Measurements from ENCODE around the gene SNAP47. TPM values are rescaled to one million over a fixed set of nuclear protein-coding genes. Genes with fewer than 3 reads are reported as not detected.

Gene SNAP47
- total and polyA plus RNA-seq, 2 of the 4 experiments (the other 2 are of a cell fraction): 39.4 to 72.9 TPM

GRCh38 chr1:227797144-227797543 is 61.9 kb downstream of the SNAP47 start:
- intact Hi-C loops (cut with micrococcal nuclease) (no loop called here), in situ Hi-C loops (cut with MboI; ENCODE audit: low sequenced_read_pairs) (no loop called here), dilution Hi-C loops (cut with HindIII; ENCODE audit: low sequenced_read_pairs, unreplicated experiment) (no loop called here)
- no peak overlapping the region for H3K14ac ChIP-seq (replicated peaks; ENCODE audit: low read depth, low read length)
- peaks cover 8% of the 10 kb centered on the region; the same call in 1 of the 2 replicates for H3K9me1 ChIP-seq (ENCODE audit: insufficient read depth, low read length)
- no peak overlapping the region for H4K5ac ChIP-seq (ENCODE audit: low read depth, low read length)
- H2AFZ ChIP-seq (replicated peaks; ENCODE audit: low read length, poor library complexity): no peak overlapping the region
- H3K4me1 ChIP-seq (ENCODE audit: control insufficient read depth, insufficient read depth, low read length): peaks cover 17% of the 10 kb centered on the region
- H3K36me3 ChIP-seq (ENCODE audit: control insufficient read depth, insufficient read depth, low read length): no peaks in the 10 kb centered on the region
- no peak overlapping the region for H4K91ac ChIP-seq (ENCODE audit: insufficient read depth, low read depth, low read length)
- no peak overlapping the region for H2AK5ac ChIP-seq (ENCODE audit: low read depth, low read length)
- ATAC-seq (ENCODE audit: low read depth) (no peak), DNase-seq (no peak)
- no peak overlapping the region for H3K4me2 ChIP-seq (ENCODE audit: low read depth, low read length)
- POLR2A ChIA-PET (ENCODE audit: unreplicated experiment): no interaction called here
- H3K4me3 ChIP-seq (ENCODE audit: insufficient read depth, low read depth, low read length): no peak overlapping the region
- no peak overlapping the region for H2BK120ac ChIP-seq (ENCODE audit: low read depth, low read length)
- no peak overlapping the region for H2AK9ac ChIP-seq (replicated peaks; ENCODE audit: low read depth, low read length, poor library complexity)
- TF ChIP-seq RAD21 (IDR thresholded peaks at IDR 0.05; ENCODE audit: low read length) (no peak), CHD1 (IDR thresholded peaks at IDR 0.05; ENCODE audit: low read depth, low read length) (no peak), MAFK (IDR thresholded peaks at IDR 0.05; ENCODE audit: low read depth, low read length) (no peak), POLR2A (IDR thresholded peaks at IDR 0.05; ENCODE audit: low read depth, low read length) (no peak), USF2 (IDR thresholded peaks at IDR 0.05; ENCODE audit: low read depth, low read length) (no peak), RCOR1 (IDR thresholded peaks at IDR 0.05; ENCODE audit: insufficient replicate concordance, low read length) (no peak), MAZ (IDR thresholded peaks at IDR 0.05; ENCODE audit: borderline replicate concordance, low read depth, low read length) (no peak), BHLHE40 (IDR thresholded peaks at IDR 0.05; ENCODE audit: low read depth, low read length) (no peak), SMC3 (IDR thresholded peaks at IDR 0.05; ENCODE audit: low read depth, low read length) (no peak), FOS (IDR thresholded peaks at IDR 0.05; ENCODE audit: low read depth, low read length) (no peak), CEBPB (IDR thresholded peaks at IDR 0.05; ENCODE audit: low read depth, low read length) (no peak), MXI1 (IDR thresholded peaks at IDR 0.05; ENCODE audit: borderline replicate concordance, low read depth, low read length) (no peak), ELK1 (IDR thresholded peaks at IDR 0.05; ENCODE audit: borderline replicate concordance, low read depth, low read length) (no peak), CTCF (conservative IDR thresholded peaks at IDR 0.05; ENCODE audit: low read depth, low read length) (no peak)
- H3K9ac ChIP-seq (ENCODE audit: low read depth, low read length): no peak overlapping the region
- H3K18ac ChIP-seq (ENCODE audit: low read depth, low read length): no peak overlapping the region
- no peak overlapping the region for H4K8ac ChIP-seq (ENCODE audit: low read depth in 2 of 2, low read length in 2 of 2)
- H3K56ac ChIP-seq (ENCODE audit: extremely low read depth, insufficient read depth, low read length): no peak overlapping the region
- H3K4ac ChIP-seq (ENCODE audit: low read depth, low read length): no peak overlapping the region
- WGBS, 2 experiments (ENCODE audit: extremely low coverage in 2 of 2, insufficient read length in 1 of 2): no CpG with 5 or more reads among the region's 3 CpGs
- no TSS peak for BruUV-seq (replicated peaks)
- H3K27ac ChIP-seq (ENCODE audit: insufficient read depth, low read length): no peak overlapping the region
- CTCF ChIA-PET: no interaction called here
- peaks cover 13% of the 10 kb centered on the region for H3K27me3 ChIP-seq (ENCODE audit: control insufficient read depth, insufficient read depth, low read length)
- H3K23ac ChIP-seq (ENCODE audit: low read depth, low read length): no peak overlapping the region
- no peak overlapping the region for H2BK15ac ChIP-seq (ENCODE audit: low read depth, low read length)
- H3K79me1 ChIP-seq (ENCODE audit: low read depth in 1 of 2, low read length in 2 of 2): no peaks in the 10 kb centered on the region
- H4K20me1 ChIP-seq (ENCODE audit: insufficient read depth, low read length): no peaks in the 10 kb centered on the region
- H2BK20ac ChIP-seq (ENCODE audit: low read depth, low read length): no peak overlapping the region
- H3K9me3 ChIP-seq (ENCODE audit: control insufficient read depth, insufficient read depth, low read length): no peaks in the 10 kb centered on the region
- H2BK5ac ChIP-seq (ENCODE audit: low read depth, low read length, poor library complexity, severe bottlenecking): no peak overlapping the region

Measured in IMR-90 (cell line).